OCI-M1 (cell line): ENCODE measurements around the gene FES.

Source experiments
- DNase-seq: peaks from one replicate; lab custom pipeline; 2025; lab: John Stamatoyannopoulos, UW

Gene FES

GRCh38 chr15:90930861-90931574 lies 46.7 kb downstream of the FES start:
- DNase-seq, result peak; percentile 63

DNA sequence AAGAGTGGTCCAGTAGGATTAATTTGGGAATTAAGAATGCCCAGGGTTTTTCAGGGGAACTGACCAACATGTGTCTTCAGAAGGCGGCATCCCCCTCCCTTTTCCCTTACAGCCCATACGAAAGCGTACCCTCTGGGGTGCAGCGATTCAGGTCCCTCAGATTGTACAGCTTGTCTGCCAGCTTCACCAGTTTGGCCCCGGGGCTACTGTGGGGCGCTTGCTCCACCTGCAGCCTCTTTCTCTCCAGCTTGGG lies 47.2 kb downstream of the FES start:
- DNase-seq, result no peak

DNA sequence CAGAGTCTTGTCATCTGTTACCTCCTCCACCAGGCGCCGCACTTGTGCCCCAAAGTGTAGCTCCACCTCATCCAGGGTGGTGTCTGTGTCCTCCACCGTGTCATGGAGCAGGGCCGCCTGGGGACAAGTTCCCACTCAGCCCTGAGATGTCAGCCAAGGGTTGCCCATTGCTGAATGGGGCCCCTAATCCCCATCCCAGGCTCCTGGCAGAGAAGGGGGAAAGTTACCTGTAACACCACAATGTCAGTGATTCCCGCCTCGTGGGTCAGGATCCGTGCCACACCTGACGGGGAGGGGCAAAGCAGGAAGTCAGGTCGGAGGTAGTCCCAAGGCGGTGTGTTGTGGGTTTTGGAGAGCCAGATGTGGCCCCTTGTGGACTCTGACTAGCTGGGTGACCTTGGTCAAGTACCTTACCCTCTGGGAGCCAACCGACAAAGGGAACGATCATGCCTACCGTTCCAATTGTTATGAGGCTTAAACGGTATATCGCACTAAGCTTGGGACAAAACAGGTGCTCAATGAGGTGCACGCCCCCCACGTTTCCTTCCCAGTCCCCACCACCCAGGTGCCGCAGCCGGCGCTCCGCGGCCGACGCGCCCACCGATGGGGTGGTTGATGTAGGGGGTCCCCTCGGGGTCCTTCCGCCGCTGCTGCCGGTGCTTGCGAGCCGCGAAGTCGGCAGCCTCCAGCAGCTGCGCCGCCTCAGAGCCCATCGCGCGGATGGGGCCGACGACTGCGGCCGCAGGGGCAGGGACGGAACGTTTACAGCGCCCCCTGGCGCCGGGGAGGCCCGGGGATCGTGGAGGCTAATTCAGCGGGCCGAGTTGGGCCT lies 47.7 kb downstream of the FES start, which contains the start of gene HDDC3:
HDDC3 (minus strand) TSS at position 722 of the 832 bp plus-strand sequence; CDS start at position 713, 9 bp downstream.
- peak; percentile 94 for DNase-seq

DNA sequence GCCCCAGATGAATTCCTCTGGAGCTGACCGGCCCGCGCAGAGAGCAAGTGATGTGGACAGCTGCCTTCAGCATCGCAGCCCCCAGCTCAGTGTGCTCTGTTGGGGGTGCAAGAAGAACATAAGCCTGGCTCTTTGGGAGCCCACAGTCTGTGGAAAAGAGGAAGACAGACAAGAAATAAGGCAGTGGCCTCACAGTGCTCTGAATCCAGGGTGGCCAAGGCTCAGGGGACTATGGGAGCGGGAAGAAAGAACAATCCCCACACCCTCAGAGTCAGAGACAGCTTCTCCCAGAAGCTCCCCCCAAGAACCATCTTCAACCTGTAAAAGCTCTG lies 48.3 kb downstream of the FES start:
- DNase-seq, result no peak

DNA sequence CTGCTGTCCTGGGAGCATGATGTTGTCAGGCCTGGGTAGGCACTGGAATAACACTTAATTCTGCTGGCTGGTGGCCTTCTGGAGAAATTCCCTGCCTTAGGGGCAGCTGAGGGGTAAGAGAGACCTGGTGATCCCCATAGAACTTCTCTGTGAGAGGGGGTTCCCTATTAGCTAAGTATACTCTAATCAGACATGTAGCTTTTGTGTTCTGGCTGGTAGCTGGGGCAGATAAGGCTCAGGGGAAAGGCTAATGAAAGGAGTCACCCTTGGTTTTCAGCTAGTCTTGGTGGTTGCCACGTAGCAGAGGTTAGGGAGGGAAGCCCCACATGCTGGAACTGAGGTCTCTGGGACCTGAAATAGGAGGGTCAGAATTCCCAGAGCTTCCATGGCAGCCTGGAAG lies 49.0 kb downstream of the FES start:
- DNase-seq, result peak; percentile 25

- DNase-seq, result peak; percentile 89
Observed at GRCh38 chr15:90934256-90934948, 50.1 kb downstream of the FES start.

DNA sequence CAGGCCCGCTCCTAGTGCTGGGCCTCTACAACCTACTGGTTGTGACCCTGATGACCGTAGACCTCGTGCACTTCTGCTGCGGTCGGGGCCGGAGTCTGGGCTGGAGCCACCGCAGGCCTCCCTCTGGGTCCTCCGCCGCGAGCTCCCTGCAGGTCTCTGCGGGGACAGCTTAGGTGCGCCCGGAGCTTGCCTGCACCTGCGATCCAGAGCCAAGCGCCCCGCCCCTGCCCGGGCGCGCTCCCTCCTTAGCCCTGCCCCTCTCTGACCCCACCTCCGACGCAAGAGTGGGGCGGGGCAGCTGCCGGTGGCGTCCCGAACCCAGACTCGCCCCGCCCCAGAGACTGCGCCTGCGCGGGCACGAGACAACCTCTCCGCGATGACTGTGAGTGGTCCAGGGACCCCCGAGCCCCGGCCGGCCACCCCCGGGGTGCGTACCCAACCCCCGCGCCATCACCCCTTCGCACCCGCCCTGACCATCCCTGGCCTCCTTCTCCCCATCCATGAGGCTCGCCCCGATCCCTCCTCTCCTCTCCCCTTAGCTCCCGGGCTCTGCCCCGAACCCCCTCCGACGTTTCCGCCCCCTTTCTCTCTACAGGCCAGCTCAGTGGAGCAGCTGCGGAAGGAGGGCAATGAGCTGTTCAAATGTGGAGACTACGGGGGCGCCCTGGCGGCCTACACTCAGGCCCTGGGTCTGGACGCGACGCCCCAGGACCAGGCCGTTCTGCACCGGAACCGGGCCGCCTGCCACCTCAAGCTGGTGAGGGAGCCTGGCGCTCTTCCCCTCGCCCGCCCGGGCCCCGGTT lies 50.8 kb downstream of the FES start, which contains the start of gene UNC45A:
UNC45A (plus strand) TSS at position 337 of the 803 bp plus-strand sequence; CDS start at position 377, 40 bp downstream.
- peak; percentile 90 for DNase-seq

DNA sequence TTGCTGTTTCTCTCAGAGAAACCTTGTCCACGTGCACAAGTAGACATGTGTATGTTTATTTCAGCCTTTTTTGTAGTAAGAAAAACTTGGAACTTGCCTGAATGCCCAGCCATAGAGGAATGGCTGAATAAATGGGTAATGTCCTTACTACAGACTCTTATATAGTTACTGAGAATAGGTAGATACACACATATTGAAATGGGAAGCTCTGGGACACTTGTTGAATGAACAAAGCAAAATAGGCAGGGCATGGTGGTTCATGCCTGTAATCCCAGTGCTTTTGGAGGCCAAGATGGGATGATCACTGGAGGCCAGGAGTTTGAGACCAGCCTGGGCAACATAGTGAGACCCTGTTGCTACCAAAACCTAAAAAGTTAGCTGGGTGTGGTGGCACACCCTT lies 52.5 kb downstream of the FES start:
- DNase-seq, result no peak

DNA sequence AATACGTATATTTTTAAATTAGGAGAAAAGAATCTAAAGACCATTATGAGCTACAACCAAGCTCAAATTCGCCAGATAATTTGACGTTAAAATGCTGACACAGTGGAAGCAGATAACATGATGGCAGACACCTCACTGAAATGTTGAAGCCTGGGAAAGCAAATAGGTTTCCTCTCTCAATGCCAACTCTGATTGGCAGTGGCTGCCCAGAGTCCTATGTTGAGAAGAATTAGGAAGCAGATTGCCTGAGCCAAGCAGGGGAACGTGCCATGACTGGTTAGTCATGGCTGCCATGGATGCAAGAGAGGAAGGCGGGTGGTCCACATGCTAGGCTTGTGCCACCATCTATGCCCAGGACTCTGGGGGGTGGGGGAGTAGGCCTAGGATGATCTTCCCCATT lies 54.0 kb downstream of the FES start:
- no peak for DNase-seq

- no peak for DNase-seq
Observed at GRCh38 chr15:90939756-90940155, 55.5 kb downstream of the FES start.

GRCh38 chr15:90941038-90941437 lies 56.7 kb downstream of the FES start:
- no peak for DNase-seq

DNA sequence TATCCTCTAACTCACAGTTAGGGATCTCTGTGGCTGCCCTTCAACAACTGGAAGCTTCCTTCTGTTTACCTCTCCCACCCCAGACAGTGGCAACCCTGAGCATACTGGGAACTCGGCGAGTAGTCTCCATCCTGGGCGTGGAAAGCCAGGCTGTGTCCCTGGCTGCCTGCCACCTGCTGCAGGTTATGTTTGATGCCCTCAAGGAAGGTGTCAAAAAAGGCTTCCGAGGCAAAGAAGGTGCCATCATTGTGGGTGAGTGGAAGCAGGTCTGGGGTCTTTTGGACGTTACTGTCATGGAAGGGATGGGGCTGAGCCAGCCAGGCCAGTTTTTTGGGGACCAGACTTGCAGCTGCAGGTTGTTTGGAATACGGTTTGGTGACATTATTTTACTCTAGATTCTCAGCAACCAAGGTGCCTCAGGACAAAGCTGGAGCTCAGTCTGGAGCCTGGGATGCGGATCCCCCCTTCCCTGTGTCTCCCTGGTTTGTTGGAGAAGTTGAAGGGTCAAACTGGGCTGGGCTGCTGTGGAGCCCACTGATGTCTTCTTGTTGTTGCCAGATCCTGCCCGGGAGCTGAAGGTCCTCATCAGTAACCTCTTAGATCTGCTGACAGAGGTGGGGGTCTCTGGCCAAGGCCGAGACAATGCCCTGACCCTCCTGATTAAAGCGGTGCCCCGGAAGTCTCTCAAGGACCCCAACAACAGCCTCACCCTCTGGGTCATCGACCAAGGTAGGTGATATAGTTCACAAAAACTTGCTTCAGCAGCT lies 58.2 kb downstream of the FES start:
- DNase-seq, result no peak

- DNase-seq, result no peak
Observed at GRCh38 chr15:90945091-90945490, 60.8 kb downstream of the FES start.
